K562 (cell line): ENCODE measurements around the gene RBMS3. TPM values are rescaled to one million over a fixed set of nuclear protein-coding genes. Genes with fewer than 3 reads are reported as not detected.

Experiments used
- ATAC-seq: fragments of 200-7000 bp; cut with Tn5 transposase; 3 replicates; pipeline ENCODE4 v1.9.1; 2020; ENCODE audit warnings: moderate library complexity
- BruUV-seq: library from RNA; stranded (reverse); fragments of 400-500 nt; replicated peaks from 2 replicates; lab custom pipeline; 2021; lab: Mats Ljungman, UMichigan
- CTCF ChIA-PET: fragments of 300-600 bp; formaldehyde crosslinking; extraction: SDS; loops from one replicate; lab custom pipeline; 2021; ENCODE audit warnings: low intra/inter-chr PET ratio; lab: Yijun Ruan, JAX
- POLR2A ChIA-PET: fragments of 300-600, 350-650 bp; sonication (Branson Sonifier 250); formaldehyde crosslinking; extraction: SDS; loops from one replicate; lab custom pipeline; 2021; ENCODE audit warnings: antibody characterized with exemption, inconsistent platforms; lab: Yijun Ruan, JAX
- DNase-seq, 4 experiments: peaks; one replicate each; pipeline versions ENCODE4 v3.0.0 to v3.0.0-alpha.2; 2011 to 2018; ENCODE audit warnings: low spot score in 3 of 4, mixed read lengths in 3 of 4; ENCODE audit errors: extremely low read depth in 1 of 4
- FAIRE-seq: peaks from 2 replicates; lab custom pipeline; 2011; peaks lifted over from hg19 to GRCh38; lab: Jason Lieb, UNC
- H2AFZ ChIP-seq: 2 replicates; pipeline ENCODE4 v1.6.0; 2011; ENCODE audit warnings: low read depth, low read length, control low read depth, inconsistent platforms
- H3K27ac ChIP-seq: fragments of 200-600 bp; 3 replicates; pipeline ENCODE4 v1.8.0; 2011; ENCODE audit warnings: low read depth, mild to moderate bottlenecking, control low read depth, inconsistent platforms, low read length, moderate library complexity, mixed read lengths; ENCODE audit errors: extremely low read depth
- H3K27me3 ChIP-seq, 2 experiments: fragments of 300-600 bp in 1 of 2; 2 replicates in 1 of 2; 3 replicates in 1 of 2; pipeline versions ENCODE4 v1.6.0 to v1.8.0; 2011; ENCODE audit warnings: inconsistent platforms in 2 of 2, low read length in 2 of 2, mild to moderate bottlenecking in 1 of 2, mixed read lengths in 1 of 2, moderate library complexity in 1 of 2; ENCODE audit not compliant: control insufficient read depth in 2 of 2, insufficient read depth in 2 of 2
- H3K36me3 ChIP-seq: fragments of 300-600 bp; 3 replicates; pipeline ENCODE4 v1.8.0; 2011; ENCODE audit warnings: mild to moderate bottlenecking, low read length, inconsistent platforms; ENCODE audit not compliant: control insufficient read depth, insufficient read depth
- H3K4me1 ChIP-seq, 2 experiments: fragments of 200-600 bp in 1 of 2; replicated peaks in 1 of 2; 2 replicates in 1 of 2; 3 replicates in 1 of 2; pipeline versions ENCODE4 v1.5.1 to v1.8.0; 2011; ENCODE audit warnings: inconsistent platforms in 2 of 2, low read length in 2 of 2, mild to moderate bottlenecking in 1 of 2, mixed read lengths in 1 of 2, moderate library complexity in 1 of 2; ENCODE audit not compliant: control insufficient read depth in 2 of 2, insufficient read depth in 2 of 2
- H3K4me2 ChIP-seq: 2 replicates; pipeline ENCODE4 v1.6.1; 2011; ENCODE audit warnings: low read length, control low read depth, inconsistent platforms, mixed read lengths; ENCODE audit not compliant: insufficient read depth
- H3K4me3 ChIP-seq: fragments of 200-600 bp; sonication (generic), shearing (Covaris generic); 2 replicates; pipeline ENCODE4 v1.5.1; 2016; ENCODE audit warnings: control low read depth, inconsistent platforms
- H3K79me2 ChIP-seq: fragments of 200-600 bp; 3 replicates; pipeline ENCODE4 v1.8.0; 2011; ENCODE audit warnings: low read length, inconsistent platforms; ENCODE audit not compliant: control insufficient read depth, insufficient read depth
- H3K9ac ChIP-seq, 2 experiments: 2 replicates each; pipeline versions ENCODE4 v1.6.0 to v1.6.1; 2011; ENCODE audit warnings: low read depth in 2 of 2, low read length in 2 of 2, control low read depth in 1 of 2, inconsistent platforms in 1 of 2, mild to moderate bottlenecking in 1 of 2, mixed read lengths in 1 of 2; ENCODE audit not compliant: insufficient read depth in 1 of 2
- H3K9me1 ChIP-seq: one replicate; pipeline ENCODE4 v1.6.0; 2011; ENCODE audit warnings: inconsistent platforms, mild to moderate bottlenecking, low read length, moderate library complexity; ENCODE audit not compliant: control insufficient read depth, insufficient read depth
- H3K9me3 ChIP-seq: replicated peaks from 2 replicates; pipeline ENCODE4 v1.5.1; 2011; ENCODE audit warnings: low read depth, low read length, inconsistent platforms; ENCODE audit not compliant: control insufficient read depth, insufficient read depth
- H4K20me1 ChIP-seq: replicated peaks from 2 replicates; pipeline ENCODE4 v1.6.1; 2011; ENCODE audit warnings: low read length, inconsistent platforms, mixed read lengths; ENCODE audit not compliant: control insufficient read depth, insufficient read depth
- C11orf30 ChIP-seq: fragments of 450-650 bp; IDR thresholded peaks from 2 replicates; pipeline ENCODE4 v1.6.1; 2016; ENCODE audit warnings: low read depth, mild to moderate bottlenecking
- E2F1 ChIP-seq: sonication (generic); formaldehyde crosslinking; IDR thresholded peaks from 2 replicates; pipeline ENCODE4 v1.8.1; 2023; ENCODE audit warnings: mild to moderate bottlenecking, missing genetic modification reagents, moderate library complexity
- EHMT2 ChIP-seq: fragments of 450-650 bp; IDR thresholded peaks from 2 replicates; pipeline ENCODE4 v1.6.1; 2018; ENCODE audit warnings: antibody characterized with exemption
- ETV6 ChIP-seq, 3 experiments: fragments of 150-350 bp in 1 of 3; sonication (generic) in 1 of 3; formaldehyde crosslinking in 1 of 3; IDR thresholded peaks; 2 replicates each; pipeline versions ENCODE4 v1.6.1 to v1.8.0; 2014 to 2022; ENCODE audit warnings: borderline replicate concordance in 2 of 3, low read depth in 2 of 3, antibody characterized with exemption in 1 of 3, low read length in 1 of 3, mild to moderate bottlenecking in 1 of 3, missing genetic modification reagents in 1 of 3
- FOXK2 ChIP-seq, 2 experiments: fragments of 450-650 bp; IDR thresholded peaks in 1 of 2; conservative IDR thresholded peaks in 1 of 2; 2 replicates each; pipeline ENCODE4 v1.6.1; 2016; ENCODE audit warnings: low read depth in 2 of 2, mild to moderate bottlenecking in 1 of 2
- MAFF ChIP-seq: IDR thresholded peaks from 2 replicates; pipeline ENCODE4 v1.6.1; 2012; ENCODE audit warnings: low read length, improper control_type of control experiment
- NFATC3 ChIP-seq: fragments of 450-650 bp; IDR thresholded peaks from 2 replicates; pipeline ENCODE4 v1.6.1; 2017; ENCODE audit warnings: mild to moderate bottlenecking
- NR3C1 ChIP-seq: sonication (generic); formaldehyde crosslinking; IDR thresholded peaks from 2 replicates; pipeline ENCODE4 v1.8.1; 2022; ENCODE audit warnings: missing genetic modification reagents
- PHF21A ChIP-seq: fragments of 450-650 bp; IDR thresholded peaks from 2 replicates; pipeline ENCODE4 v1.6.1; 2017; ENCODE audit warnings: low read depth, borderline replicate concordance
- PRPF4 ChIP-seq: fragments of 200-400 bp; formaldehyde crosslinking; IDR thresholded peaks from one replicate; pipeline ENCODE4 v1.6.1; 2017; ENCODE audit warnings: low read length, low read depth, mild to moderate bottlenecking; ENCODE audit not compliant: insufficient read depth, poor library complexity, severe bottlenecking
- PURB ChIP-seq: sonication (generic); formaldehyde crosslinking; IDR thresholded peaks from 2 replicates; pipeline ENCODE4 v1.9.0; 2021; ENCODE audit warnings: low read depth, mild to moderate bottlenecking, missing genetic modification reagents
- RBM17 ChIP-seq: fragments of 200-400 bp; formaldehyde crosslinking; IDR thresholded peaks from 2 replicates; pipeline ENCODE4 v1.6.1; 2017; ENCODE audit warnings: low read depth, mild to moderate bottlenecking, low read length, borderline replicate concordance
- RBM34 ChIP-seq: fragments of 200-400 bp; formaldehyde crosslinking; IDR thresholded peaks from 2 replicates; pipeline ENCODE4 v1.6.1; 2018; ENCODE audit warnings: low read length, borderline replicate concordance; ENCODE audit not compliant: insufficient read depth
- SETDB1 ChIP-seq: IDR thresholded peaks from one replicate; pipeline ENCODE4 v1.6.1; 2012; ENCODE audit warnings: low read length, control low read depth, inconsistent platforms
- ZBTB9 ChIP-seq: fragments of 450-650 bp; formaldehyde crosslinking; IDR thresholded peaks from 2 replicates; pipeline ENCODE4 v1.4.0; 2020; ENCODE audit warnings: mild to moderate bottlenecking, moderate library complexity
- ZC3H4 ChIP-seq: sonication (generic); formaldehyde crosslinking; IDR thresholded peaks from 2 replicates; pipeline ENCODE4 v1.9.0; 2021; ENCODE audit warnings: missing genetic modification reagents, borderline replicate concordance
- ZNF57 ChIP-seq: fragments of 450-650 bp; formaldehyde crosslinking; IDR thresholded peaks from 2 replicates; pipeline ENCODE4 v1.4.0; 2020; ENCODE audit warnings: mild to moderate bottlenecking, moderate library complexity
- WGBS: fragments of 100-300 bp; shearing (Covaris generic); methylation state at CpG from one replicate; pipeline ENCODE4 v1.1.6; 2016; ENCODE audit warnings: low coverage, mixed read lengths; ENCODE audit not compliant: insufficient coverage; ENCODE audit errors: missing lambda C conversion rate; 5-methylcytosine and 5-hydroxymethylcytosine counted together
- in situ Hi-C: fragments of 300-500 bp; cut with MboI; formaldehyde crosslinking; loops from 4 replicates; pipeline ENCODE4 v1.15.0; 2018; ENCODE audit warnings: inconsistent platforms, mixed read lengths
- intact Hi-C: fragments of 100-400 bp; cut with micrococcal nuclease; formaldehyde crosslinking; loops from 2 replicates; pipeline ENCODE4 v1.14.2; 2022
- polyA plus RNA-seq, 8 experiments: library from polyadenylated mRNA; depleted of rRNA in 4 of 8; stranded (reverse) in 5 of 8; unstranded in 3 of 8; fragments of >200 nt; fragmentation: Nextera tagmentation in 2 of 8; fragmentation: Illumina TruSeq in 1 of 8; extraction: Ambion mirVana in 2 of 8; extraction: Trizol in 1 of 8; gene quantifications; 2 replicates each; pipeline versions ENCODE4 v1.2.1 to v1.2.3, GENCODE V29; 2011 to 2014; ENCODE audit warnings: inconsistent platforms in 1 of 8, missing spikeins in 1 of 8
- total RNA-seq, 7 experiments: library from RNA; depleted of rRNA in 6 of 7; stranded (reverse); fragments of >200 nt in 6 of 7; fragmentation: Illumina TruSeq in 2 of 7; extraction: Trizol in 2 of 7; gene quantifications; 2 replicates each; pipeline versions ENCODE4 v1.2.1 to v1.2.3, GENCODE V29; 2011 to 2021; ENCODE audit warnings: low replicate concordance in 1 of 7
- TF ChIP-seq, protein P1 (sequence below), 2 experiments: fragments of 150-350 bp in 1 of 2; IDR thresholded peaks; 2 replicates each; pipeline ENCODE4 v1.6.1; 2012 to 2016; ENCODE audit warnings: low read depth in 2 of 2, low read length in 2 of 2, mild to moderate bottlenecking in 1 of 2, moderate library complexity in 1 of 2

Gene RBMS3
- total and polyA plus RNA-seq, 9 of the 15 experiments (the other 6 are each of a cell fraction or from before 2014, with no cell fraction given): 0.20 TPM; not detected in 8

GRCh38 chr3:29516164-29516563, 235.3 kb downstream of the RBMS3 start:
- intact Hi-C loops (no loop called here), in situ Hi-C loops (no loop called here)
- ChIA-PET POLR2A (no interaction called here), CTCF (no interaction called here)
- H3K27ac ChIP-seq: no peak overlapping the region
- no peaks in the 10 kb centered on the region for H3K36me3 ChIP-seq
- no peak overlapping the region for H2AFZ ChIP-seq
- WGBS: 2% methylated on average over 4 of the region's 4 CpGs
- H3K4me1 ChIP-seq: no peaks in the 10 kb centered on the region
- FAIRE-seq (no peak), ATAC-seq (no peak), DNase-seq (no peak)
- no peaks in the 10 kb centered on the region for H3K9me1 ChIP-seq
- H3K9me3 ChIP-seq: no peaks in the 10 kb centered on the region
- H3K27me3 ChIP-seq: no peaks in the 10 kb centered on the region
- no TSS peak for BruUV-seq
- H3K4me3 ChIP-seq: no peak overlapping the region
- no peaks in the 10 kb centered on the region for H3K79me2 ChIP-seq
- H3K4me2 ChIP-seq: no peak overlapping the region
- no peak overlapping the region for H3K9ac ChIP-seq
- H4K20me1 ChIP-seq: no peaks in the 10 kb centered on the region
- TF ChIP-seq, protein P1, sequence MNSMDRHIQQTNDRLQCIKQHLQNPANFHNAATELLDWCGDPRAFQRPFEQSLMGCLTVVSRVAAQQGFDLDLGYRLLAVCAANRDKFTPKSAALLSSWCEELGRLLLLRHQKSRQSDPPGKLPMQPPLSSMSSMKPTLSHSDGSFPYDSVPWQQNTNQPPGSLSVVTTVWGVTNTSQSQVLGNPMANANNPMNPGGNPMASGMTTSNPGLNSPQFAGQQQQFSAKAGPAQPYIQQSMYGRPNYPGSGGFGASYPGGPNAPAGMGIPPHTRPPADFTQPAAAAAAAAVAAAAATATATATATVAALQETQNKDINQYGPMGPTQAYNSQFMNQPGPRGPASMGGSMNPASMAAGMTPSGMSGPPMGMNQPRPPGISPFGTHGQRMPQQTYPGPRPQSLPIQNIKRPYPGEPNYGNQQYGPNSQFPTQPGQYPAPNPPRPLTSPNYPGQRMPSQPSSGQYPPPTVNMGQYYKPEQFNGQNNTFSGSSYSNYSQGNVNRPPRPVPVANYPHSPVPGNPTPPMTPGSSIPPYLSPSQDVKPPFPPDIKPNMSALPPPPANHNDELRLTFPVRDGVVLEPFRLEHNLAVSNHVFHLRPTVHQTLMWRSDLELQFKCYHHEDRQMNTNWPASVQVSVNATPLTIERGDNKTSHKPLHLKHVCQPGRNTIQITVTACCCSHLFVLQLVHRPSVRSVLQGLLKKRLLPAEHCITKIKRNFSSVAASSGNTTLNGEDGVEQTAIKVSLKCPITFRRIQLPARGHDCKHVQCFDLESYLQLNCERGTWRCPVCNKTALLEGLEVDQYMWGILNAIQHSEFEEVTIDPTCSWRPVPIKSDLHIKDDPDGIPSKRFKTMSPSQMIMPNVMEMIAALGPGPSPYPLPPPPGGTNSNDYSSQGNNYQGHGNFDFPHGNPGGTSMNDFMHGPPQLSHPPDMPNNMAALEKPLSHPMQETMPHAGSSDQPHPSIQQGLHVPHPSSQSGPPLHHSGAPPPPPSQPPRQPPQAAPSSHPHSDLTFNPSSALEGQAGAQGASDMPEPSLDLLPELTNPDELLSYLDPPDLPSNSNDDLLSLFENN (IDR thresholded peaks at IDR 0.05; ENCODE audit: low read depth in 2 of 2, low read length in 2 of 2): no peak
- TF ChIP-seq ZC3H4 (CRISPR knock-in tag) (no peak), NFATC3 (no peak), C11orf30 (no peak), ZBTB9 (CRISPR knock-in tag) (no peak), RBM34 (no peak), PHF21A (no peak), ETV6 (IDR thresholded peaks at IDR 0.05; ENCODE audit: borderline replicate concordance in 1 of 2, low read depth in 2 of 2, low read length in 1 of 2) (no peak), ETV6 (CRISPR knock-in tag; IDR thresholded peaks at IDR 0.05; ENCODE audit: borderline replicate concordance) (no peak), NR3C1 (CRISPR knock-in tag) (no peak), EHMT2 (no peak), SETDB1 (no peak), PURB (no peak), RBM17 (no peak), ZNF57 (CRISPR knock-in tag) (no peak), MAFF (no peak), PRPF4 (no peak), E2F1 (CRISPR knock-in tag) (no peak), FOXK2 (conservative IDR thresholded peaks at IDR 0.05 in 1 of 2, IDR thresholded peaks at IDR 0.05 in 1 of 2; ENCODE audit: low read depth in 2 of 2) (no peak)
